ENCODE measurements around the gene DOCK3.

The DOCK3 gene

DNA sequence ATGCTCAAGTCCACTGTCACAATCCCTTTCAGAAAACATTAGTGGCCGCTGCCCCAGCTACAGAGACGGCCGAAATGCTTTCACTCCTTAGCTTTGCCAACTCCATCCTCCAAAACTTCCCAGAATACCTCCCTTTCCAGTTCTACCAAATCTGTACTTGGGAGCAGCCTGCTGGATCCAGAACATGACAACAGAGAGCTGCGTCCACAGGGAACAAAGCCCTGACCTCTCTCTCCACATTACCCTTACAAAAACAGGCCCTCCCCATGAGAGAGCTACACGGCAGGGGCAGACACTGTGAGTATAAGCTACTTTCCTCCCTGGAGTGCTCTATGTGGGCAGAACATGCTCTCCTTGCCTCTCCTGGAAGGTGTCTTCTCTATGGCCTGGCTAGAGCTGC, 722.7 kb downstream of the DOCK3 start:
- intact Hi-C loops (cut with DNase I; ENCODE audit: low total_unique reads) = loop anchor here (10.0 kb wide), 1 partner anchor 277 kb away; the partner anchor contains the start of gene TEX264
- H3K27ac ChIP-seq = peak overlapping the region; percentile 16 to 26
- no peaks in the 10 kb centered on the region for H3K9me3 ChIP-seq
- no peaks in the 10 kb centered on the region for H3K27me3 ChIP-seq
- H3K4me3 ChIP-seq = no peak overlapping the region
- DNase-seq = no peak
- peaks cover 0 to 49% (median 31%) of the 10 kb centered on the region in 4 donors for H3K4me1 ChIP-seq
- peaks cover 37 to 99% (median 67%) of the 10 kb centered on the region in 3 donors for H3K36me3 ChIP-seq
- TF ChIP-seq CTCF (IDR thresholded peaks at IDR 0.05) = no peak

GRCh38 chr3:51398595-51399310, 724.0 kb downstream of the DOCK3 start:
- no peak overlapping the region for H3K27ac ChIP-seq
- H3K9me3 ChIP-seq = no peaks in the 10 kb centered on the region
- peaks cover 0 to 35% (median 18%) of the 10 kb centered on the region in 4 donors for H3K4me1 ChIP-seq
- no peaks in the 10 kb centered on the region for H3K27me3 ChIP-seq
- peaks cover 37 to 98% (median 65%) of the 10 kb centered on the region in 3 donors for H3K36me3 ChIP-seq
- TF ChIP-seq CTCF (IDR thresholded peaks at IDR 0.05) = no peak
- DNase-seq = peak in 1 of 2 donors; percentile 45
- H3K4me3 ChIP-seq = no peak overlapping the region
- intact Hi-C loops (cut with DNase I; ENCODE audit: low total_unique reads) = loop anchor here (10.0 kb wide), 1 partner anchor 276 kb away; the partner anchor contains the start of gene TEX264

DNA sequence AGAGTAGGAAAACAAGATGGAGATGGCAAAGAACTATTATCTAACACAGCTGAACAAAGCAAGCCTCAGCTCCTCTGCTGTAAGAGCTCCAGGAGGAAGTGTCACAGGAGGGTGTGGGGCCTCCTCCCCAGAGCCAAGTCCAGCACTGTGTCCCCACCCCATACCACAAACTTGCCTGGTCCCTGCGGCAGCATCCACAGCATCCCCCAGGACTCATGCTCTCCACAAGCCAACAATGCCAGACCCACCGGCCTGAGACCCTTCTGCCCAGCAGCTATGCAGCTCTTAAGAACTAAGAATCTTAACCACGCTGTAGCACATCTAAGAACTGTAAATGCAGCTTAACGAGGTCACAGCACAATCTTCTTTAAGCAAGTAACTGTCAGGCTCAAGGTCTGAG, 725.4 kb downstream of the DOCK3 start:
- H3K27ac ChIP-seq = no peak overlapping the region
- TF ChIP-seq CTCF (IDR thresholded peaks at IDR 0.05) = no peak
- H3K9me3 ChIP-seq = no peaks in the 10 kb centered on the region
- peaks cover 23 to 86% (median 50%) of the 10 kb centered on the region in 3 donors for H3K36me3 ChIP-seq
- no peak overlapping the region for H3K4me3 ChIP-seq
- intact Hi-C loops (cut with DNase I; ENCODE audit: low total_unique reads) = no loop called here
- H3K4me1 ChIP-seq = peaks cover 0 to 21% (median 9%) of the 10 kb centered on the region in 4 donors
- no peaks in the 10 kb centered on the region for H3K27me3 ChIP-seq
- DNase-seq = no peak

- Histone ChIP-seq H3K4me3 (no peak overlapping the region), H3K9me3 (no peaks in the 10 kb centered on the region), H3K27ac (no peak overlapping the region), H3K4me1 (peaks cover 0 to 10% (median 2%) of the 10 kb centered on the region in 4 donors), H3K27me3 (no peaks in the 10 kb centered on the region), H3K36me3 (peaks cover 17 to 74% (median 35%) of the 10 kb centered on the region in 3 donors)
- no peak for TF ChIP-seq CTCF (IDR thresholded peaks at IDR 0.05)
- intact Hi-C loops (cut with DNase I; ENCODE audit: low total_unique reads) = no loop called here
- DNase-seq = no peak
Observed at GRCh38 chr3:51401735-51402134, 727.0 kb downstream of the DOCK3 start.

DNA sequence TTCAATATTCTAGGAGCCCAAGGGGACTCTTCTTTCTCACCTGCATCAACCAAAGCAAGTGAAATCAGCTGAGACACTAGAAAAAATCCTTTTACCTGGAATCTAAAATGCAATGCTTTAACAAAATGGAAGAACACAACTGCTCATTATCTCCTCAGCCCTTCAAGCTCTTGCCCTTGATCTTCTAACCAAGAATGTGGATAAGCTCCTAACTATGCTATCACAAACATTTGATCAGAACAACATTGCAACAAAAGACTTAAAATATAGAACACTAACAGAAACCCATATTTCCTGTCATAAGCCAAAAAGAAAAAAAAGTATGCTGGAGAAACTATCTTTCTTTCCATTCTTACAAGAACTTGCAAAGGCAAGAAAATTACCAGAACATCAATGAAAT, 728.9 kb downstream of the DOCK3 start:
- no peak for DNase-seq
- Histone ChIP-seq H3K9me3 (no peaks in the 10 kb centered on the region), H3K4me3 (no peak overlapping the region), H3K27me3 (no peaks in the 10 kb centered on the region), H3K36me3 (peaks cover 13 to 62% (median 22%) of the 10 kb centered on the region in 3 donors), H3K4me1 (no peaks in the 10 kb centered on the region), H3K27ac (no peak overlapping the region)
- intact Hi-C loops (cut with DNase I; ENCODE audit: low total_unique reads) = no loop called here
- no peak for TF ChIP-seq CTCF (IDR thresholded peaks at IDR 0.05)

Measured in tibial artery (tissue), 4 donors.